ENCODE measurements around the gene MAPKAPK3.

The MAPKAPK3 gene

GRCh38 chr3:50599716-50600118 is 17.2 kb upstream of the MAPKAPK3 start:
- H3K4me3 ChIP-seq (ENCODE audit: low read depth, low read length) = no peak overlapping the region
- TF ChIP-seq, protein P1, sequence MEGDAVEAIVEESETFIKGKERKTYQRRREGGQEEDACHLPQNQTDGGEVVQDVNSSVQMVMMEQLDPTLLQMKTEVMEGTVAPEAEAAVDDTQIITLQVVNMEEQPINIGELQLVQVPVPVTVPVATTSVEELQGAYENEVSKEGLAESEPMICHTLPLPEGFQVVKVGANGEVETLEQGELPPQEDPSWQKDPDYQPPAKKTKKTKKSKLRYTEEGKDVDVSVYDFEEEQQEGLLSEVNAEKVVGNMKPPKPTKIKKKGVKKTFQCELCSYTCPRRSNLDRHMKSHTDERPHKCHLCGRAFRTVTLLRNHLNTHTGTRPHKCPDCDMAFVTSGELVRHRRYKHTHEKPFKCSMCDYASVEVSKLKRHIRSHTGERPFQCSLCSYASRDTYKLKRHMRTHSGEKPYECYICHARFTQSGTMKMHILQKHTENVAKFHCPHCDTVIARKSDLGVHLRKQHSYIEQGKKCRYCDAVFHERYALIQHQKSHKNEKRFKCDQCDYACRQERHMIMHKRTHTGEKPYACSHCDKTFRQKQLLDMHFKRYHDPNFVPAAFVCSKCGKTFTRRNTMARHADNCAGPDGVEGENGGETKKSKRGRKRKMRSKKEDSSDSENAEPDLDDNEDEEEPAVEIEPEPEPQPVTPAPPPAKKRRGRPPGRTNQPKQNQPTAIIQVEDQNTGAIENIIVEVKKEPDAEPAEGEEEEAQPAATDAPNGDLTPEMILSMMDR (IDR thresholded peaks at IDR 0.05; ENCODE audit: borderline replicate concordance, insufficient read depth, low read depth, low read length) = no peak

DNA sequence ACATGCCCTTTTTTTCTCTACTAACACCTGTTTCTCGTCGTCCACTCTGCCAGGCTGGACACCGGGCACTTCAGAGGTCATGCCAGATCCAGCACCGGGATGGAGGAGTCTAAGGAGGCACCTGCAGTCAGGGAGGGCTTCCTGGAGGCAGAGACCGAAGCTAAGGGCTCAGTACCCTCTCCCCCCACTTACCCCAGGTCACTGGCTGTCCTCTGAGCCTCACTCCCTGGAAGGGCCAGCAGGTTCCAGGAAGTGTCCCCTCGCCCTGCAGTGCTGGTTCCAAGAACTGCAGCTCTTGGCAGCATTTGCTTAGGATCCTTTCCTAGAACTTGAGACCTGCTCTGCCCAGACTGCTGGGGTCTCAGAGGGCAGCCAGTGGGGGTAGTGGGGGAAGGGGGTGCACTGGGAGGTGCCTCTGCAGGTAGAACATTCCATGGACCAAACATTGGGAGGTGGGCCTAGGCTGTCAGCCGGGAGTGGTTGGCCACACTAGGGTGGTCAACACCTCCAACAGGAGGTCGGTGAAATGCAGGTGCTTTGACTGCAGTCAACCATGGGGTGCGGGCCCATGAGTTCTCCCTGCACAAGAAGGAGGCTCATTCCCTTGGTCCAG is 16.7 kb upstream of the MAPKAPK3 start:
- TF ChIP-seq, protein P1 (IDR thresholded peaks at IDR 0.05; ENCODE audit: borderline replicate concordance, insufficient read depth, low read depth, low read length) = no peak
- H3K4me3 ChIP-seq (ENCODE audit: low read depth, low read length) = no peak overlapping the region

GRCh38 chr3:50600841-50601591 is 15.9 kb upstream of the MAPKAPK3 start:
- no peak overlapping the region for H3K4me3 ChIP-seq (ENCODE audit: low read depth, low read length)
- TF ChIP-seq, protein P1 (IDR thresholded peaks at IDR 0.05; ENCODE audit: borderline replicate concordance, insufficient read depth, low read depth, low read length) = no peak

DNA sequence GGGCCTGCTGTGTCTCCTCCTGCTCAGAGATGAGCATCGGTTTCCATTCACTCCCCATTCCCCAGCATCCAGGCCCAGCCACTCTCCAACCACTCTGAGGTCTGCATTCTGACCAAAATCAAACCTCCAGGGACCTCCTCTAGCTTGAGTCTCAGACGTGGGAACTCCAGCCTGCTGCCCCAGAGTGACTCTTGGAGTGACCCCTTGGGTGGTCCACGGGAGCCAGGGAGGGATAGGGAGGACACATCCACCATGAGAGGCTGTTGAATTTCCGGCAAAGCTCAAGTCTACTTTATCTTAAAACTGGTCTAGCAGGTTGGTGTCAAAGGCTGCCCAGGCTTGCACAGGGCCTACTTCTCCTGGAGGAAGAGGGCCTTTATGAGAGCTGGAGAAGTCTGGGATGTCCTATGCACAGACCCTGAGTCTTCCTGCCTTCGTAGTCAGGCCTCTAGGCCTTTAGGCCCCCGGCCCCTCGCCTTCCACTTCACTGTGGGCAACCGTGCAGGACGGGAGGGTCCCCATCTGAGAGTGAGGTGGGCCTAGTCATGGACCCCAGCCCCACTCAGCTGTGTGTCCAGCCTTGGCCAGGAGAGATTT is 14.3 kb upstream of the MAPKAPK3 start:
- H3K4me3 ChIP-seq (ENCODE audit: low read depth, low read length) = no peak overlapping the region
- TF ChIP-seq, protein P1 (IDR thresholded peaks at IDR 0.05; ENCODE audit: borderline replicate concordance, insufficient read depth, low read depth, low read length) = no peak

DNA sequence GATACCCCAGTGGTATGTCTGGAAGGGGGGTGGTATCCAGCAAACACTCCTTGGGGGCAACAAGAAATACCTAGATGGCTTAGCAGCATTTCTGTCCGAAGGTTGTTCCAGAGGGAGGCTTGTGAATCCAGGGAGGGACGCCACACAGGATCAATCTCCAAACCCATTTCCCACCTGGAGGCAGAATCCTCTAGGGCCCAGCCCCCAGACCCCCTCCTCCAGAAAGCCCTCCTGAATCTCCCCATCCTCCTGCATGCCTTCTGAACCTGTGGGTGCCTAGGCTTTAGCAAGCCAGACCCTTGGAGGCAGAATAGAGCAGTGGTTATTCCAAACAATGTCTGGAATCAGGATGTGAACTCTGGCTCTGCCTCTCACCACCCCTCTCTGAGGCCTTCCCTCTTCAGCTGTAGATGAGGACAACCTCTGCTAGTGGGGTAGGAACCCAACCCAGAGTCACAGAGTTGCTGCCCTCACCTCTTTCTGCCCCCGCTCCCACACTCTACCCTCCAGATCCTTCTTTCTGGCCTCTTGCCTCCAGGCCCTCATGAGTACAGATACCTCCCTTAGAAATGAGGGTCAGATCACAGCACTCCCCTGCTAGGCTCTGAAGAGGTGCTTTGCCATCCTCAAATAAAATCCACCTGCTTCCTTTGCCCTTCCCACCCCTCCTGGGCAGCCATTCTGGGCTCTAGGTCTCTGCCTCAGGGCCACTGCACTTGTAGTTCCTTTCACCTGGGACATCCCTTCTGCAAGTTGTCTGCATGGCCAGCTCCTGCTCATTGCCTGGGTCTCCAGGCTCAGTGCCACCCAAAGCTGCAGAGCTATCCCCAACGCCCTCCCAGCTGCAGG is 13.5 kb upstream of the MAPKAPK3 start:
- no peak overlapping the region for H3K4me3 ChIP-seq (ENCODE audit: low read depth, low read length)

GRCh38 chr3:50604110-50604621 is 12.8 kb upstream of the MAPKAPK3 start:
- no peak overlapping the region for H3K4me3 ChIP-seq (ENCODE audit: low read depth, low read length)
- TF ChIP-seq, protein P1 (IDR thresholded peaks at IDR 0.05; ENCODE audit: borderline replicate concordance, insufficient read depth, low read depth, low read length) = no peak

More for the DNA sequence above, 13.5 kb upstream of the MAPKAPK3 start:
- TF ChIP-seq, protein P1 (IDR thresholded peaks at IDR 0.05; ENCODE audit: borderline replicate concordance, insufficient read depth, low read depth, low read length) = no peak
